GM19023 (cell line): ENCODE results near the gene SLC26A1.
"Not testable (repeated sequence)": the region's sequence is repeated elsewhere in the genome, so short reads cannot be mapped to it uniquely, and the experiment has no call there.

Source experiments
- ATAC-seq: cut with Tn5 transposase; IDR thresholded peaks from one replicate; pipeline ENCODE4 v1.9.1; 2021; ENCODE audit warnings: mild to moderate bottlenecking, moderate library complexity; ENCODE audit not compliant: unreplicated experiment

Gene SLC26A1

DNA sequence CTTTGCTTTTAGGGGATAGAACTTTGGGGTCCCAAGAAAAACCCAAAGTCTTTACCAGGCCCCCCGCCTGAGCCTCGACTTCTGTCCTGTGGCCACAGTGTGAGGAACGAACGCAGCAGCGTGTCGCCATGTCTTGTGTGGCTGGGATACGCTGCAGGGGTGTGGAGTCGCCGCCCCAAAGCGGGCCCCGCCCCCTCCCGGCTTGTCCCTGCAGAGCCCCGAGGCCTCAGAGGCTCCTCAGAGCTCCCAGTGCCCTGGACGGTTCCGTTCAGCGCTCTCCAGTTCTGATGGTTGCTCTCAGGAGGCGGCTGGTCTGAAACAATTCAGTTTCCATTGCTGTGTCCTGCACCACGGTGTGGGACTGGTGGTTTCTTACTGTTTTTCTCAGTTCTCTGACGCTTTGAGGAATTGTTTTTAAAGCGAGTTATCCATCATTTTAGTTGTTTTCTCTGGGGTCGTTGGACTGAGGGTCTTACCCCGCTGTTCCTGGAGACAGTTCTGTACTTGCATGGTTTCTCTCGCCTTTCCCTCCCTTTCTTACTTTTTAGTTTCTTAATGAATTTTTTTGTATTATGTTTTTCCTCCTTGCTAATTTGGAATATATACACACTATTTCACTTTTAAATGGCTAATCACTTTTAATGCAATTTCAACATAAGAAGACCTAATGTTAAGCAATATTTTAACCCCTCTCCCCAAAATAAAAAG, 7.9 kb downstream of the SLC26A1 start:
- no peak for ATAC-seq

DNA sequence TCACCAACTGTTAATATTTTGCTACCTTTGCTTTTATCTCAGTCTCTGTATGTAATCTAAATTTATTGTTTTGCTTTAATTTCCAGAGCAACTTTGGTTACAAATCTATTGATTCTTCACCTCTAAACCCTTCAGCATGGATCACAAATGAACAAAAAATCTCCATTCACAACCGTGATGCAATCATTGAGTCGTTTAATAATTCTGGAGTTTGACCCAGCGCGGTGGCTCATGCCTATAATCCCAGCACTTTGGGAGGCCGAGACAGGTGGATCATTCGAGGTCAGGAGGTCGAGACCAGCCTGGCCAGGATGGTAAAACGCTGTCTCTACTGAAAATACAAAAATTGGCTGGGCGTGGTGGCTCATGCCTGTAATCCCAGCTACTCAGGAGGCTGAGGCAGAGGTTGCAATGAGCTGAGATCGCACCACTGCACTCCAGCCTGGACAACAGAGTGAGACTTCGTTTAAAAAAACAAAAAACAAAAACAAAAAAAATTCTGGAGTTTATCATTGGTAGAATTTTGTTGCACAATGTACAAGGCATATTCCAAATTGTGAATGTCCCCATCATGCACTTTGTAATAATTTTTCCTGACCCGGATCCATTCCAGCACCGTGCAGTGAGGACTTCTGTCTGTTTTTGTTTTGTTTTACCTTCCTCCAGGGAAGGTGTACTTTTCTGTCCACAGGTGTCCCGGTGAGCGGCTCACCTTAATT, 8.7 kb downstream of the SLC26A1 start:
- ATAC-seq, result no peak

DNA sequence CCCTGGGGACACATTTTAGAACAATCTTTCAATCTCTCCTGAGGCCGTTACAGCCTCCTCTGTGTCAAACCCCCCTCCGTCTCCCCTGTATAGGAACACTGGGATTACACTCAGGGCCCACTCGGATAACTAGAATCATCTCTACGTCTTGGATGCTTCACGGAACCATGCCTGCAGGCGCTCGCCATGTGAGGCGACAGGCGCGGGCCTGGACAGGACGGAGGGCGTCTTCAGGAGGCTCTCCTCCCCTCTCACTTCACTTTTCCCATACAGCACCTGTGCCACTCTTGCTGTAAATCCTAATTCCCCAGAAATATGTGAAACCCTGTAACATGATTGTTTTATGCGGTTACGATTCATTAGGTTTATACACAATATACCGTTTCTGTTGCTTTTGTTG, 10.4 kb downstream of the SLC26A1 start:
- no peak for ATAC-seq

DNA sequence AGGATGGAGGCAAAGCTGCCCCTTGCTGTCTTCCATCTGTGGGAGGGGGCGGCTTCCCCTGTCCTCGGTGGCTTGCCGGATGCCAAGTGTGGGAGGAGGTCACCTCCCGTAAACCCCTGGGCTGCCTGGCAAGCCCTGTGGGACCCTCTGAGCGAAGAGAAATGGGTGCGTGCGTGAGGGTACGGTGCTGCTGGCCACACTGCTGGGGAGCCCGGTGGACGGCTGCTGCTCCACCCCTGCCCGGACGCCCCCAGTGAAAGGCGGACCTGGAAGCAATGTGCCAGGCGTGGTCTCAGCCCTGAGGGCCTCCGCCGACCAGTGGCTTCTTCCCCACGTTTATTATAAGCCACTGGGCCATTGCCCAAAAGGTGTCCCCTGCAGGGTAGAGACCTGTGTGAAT, 10.9 kb downstream of the SLC26A1 start:
- no peak for ATAC-seq

DNA sequence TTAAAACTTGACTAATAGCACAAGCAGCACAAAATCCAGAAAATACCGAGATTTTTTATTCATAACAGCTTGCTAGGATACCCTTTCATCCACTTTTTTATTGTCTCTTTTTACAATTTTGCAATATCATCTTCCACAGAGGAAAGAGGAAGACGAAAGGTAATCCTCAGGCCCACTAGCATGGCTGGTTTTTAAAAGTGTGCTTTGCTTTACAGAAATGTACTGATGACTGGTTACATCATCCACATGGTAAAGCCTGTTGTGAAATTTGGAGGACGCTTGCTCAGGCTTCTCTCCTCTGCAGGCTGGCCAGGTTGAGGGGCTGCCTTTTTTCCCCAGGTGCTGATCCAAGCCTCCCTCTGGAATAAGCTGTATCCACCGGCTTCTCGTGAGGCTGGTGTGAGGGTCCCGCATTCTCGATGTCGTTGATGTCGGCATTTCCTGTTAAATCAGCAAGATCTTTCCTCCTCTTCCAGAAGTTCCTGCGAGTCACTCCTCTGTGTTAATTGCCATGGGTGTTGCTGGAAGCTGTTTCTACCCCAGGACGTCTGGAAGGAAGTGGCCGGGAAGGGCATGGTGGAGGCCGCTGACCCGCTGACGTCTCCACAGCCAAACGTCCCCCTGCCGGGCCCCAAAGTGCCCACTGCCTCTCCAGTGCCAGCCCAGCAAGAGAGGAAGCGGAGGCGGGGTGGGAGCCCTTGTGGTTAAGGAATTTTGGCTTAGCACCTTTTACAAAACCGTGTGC, 14.1 kb downstream of the SLC26A1 start:
- ATAC-seq, result no peak

DNA sequence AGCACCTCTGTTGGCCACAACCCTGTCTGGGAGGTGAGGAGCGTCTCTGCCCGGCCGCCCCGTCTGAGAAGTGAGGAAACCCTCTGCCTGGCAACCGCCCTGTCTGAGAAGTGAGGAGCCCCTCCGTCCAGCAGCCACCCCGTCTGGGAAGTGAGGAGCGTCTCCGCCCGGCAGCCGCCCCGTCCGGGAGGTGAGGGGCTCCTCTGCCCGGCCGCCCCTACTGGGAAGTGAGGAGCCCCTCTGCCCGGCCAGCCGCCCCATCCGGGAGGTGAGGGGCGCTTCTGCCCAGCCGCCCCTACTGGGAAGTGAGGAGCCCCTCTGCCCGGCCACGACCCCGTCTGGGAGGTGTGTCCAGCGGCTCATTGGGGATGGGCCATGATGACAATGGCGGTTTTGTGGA, 17.2 kb downstream of the SLC26A1 start:
- ATAC-seq, result not testable (repeated sequence)

DNA sequence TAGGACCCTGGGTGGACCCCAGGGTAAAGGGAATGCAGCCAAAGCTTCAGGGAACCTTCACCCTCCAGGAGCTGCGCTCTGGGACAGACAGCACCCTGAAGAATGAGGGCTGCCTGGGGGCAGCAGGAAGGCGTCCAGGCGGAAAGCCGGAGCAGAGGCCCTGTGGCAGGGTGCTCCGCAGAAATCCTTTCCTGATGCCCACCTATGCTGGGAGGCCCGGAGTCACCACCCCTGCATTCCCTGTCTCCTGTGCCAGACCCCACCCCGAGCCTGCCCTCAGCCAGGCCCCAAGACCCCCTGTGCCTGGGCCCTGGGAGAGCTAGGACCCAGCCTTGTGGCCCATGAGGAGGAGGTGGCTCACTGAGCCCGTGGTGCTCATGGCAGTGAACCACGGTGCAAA, 18.5 kb downstream of the SLC26A1 start:
- ATAC-seq, result no peak

DNA sequence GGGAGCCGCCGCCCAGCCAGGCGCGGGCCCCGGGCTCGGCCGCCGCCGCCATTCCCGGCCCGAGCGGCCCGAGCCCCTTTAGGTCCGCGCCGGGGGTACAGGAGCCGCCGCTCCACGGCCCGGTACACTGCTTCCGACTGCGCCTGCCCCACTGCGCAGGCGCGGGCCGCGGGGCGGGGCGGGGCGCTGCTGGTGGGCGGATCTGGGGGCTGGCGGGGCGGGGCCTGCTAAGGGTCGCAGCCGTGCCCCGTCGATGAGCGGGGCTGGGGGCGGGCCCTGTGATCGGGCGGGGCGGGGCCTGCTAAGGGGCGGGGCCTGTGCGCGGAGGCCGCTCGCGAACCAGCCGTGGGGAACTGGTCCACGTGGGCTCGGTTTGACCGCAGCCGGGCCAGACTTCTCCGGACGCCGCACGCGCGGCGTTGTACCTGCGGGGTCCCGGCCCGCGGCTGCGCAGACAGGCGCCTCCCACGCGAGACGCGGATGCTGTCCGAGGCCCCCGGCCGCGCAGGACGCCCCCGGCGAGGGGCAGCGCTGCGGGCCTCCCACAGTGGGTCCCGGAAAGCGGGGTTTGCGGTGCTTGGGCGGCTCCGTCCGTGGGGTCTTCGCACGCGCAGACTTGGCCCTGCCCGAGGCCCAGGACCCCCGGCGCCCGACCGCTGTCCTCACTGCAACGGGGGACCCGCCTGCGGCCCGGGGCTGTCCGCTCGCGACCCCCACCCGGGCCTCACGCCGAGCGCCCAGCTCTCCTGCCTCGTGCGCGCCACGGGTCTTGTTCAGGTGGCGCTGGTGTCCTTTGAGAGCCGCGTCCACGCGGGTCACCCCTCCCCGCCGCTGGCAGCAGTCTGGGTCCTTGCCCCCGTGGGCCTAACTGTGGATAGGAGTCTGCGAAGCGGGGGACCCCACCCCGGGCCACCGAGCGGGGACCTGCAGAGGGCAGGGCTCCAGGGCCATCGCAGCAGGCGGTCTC, 19.5 kb downstream of the SLC26A1 start, which contains the start of gene DGKQ:
Gene DGKQ, minus strand, starts transcription at position 139 of the 967 bp plus-strand sequence. Its CDS starts 87 bp downstream, at position 52.
- peak; percentile 60 for ATAC-seq

DNA sequence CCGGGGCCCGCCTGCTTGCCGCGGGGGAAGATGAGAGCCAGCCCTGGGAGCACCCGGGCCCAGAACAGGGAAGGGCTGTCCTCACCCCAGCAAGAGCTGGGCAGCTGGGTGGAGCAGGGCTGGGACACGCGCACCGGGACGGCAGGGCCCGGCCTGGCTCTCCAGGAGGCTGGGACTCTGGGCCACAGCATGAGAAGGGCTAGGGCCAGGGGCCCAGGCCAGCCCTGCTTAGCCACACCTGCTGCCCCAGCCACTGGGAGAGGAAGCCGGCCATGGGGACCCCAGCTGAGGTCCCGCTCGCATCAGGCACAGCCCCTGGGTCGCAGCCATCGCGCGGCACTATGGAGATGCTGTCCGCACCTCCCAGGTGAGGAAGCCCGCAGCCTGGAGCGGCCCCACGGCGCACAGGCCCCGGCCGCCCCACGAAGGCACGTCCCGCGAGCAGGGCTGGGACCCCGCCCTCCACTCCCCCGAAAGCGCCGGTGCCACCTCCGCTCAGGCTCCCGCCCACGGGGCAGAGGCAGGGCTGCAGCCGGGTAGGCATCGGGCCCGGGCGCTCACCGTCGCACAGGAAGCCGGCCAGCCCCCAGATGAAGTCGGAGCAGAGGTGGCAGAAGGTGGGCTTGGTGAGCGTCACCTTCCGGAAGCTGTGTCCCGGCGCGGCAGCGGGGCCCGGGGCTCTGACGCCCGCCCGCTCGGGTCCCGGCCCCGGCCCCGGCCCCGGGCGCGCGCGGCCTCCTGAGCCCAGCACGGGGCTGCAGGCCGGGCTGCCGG, 20.4 kb downstream of the SLC26A1 start:
- peak; percentile 47 for ATAC-seq

DNA sequence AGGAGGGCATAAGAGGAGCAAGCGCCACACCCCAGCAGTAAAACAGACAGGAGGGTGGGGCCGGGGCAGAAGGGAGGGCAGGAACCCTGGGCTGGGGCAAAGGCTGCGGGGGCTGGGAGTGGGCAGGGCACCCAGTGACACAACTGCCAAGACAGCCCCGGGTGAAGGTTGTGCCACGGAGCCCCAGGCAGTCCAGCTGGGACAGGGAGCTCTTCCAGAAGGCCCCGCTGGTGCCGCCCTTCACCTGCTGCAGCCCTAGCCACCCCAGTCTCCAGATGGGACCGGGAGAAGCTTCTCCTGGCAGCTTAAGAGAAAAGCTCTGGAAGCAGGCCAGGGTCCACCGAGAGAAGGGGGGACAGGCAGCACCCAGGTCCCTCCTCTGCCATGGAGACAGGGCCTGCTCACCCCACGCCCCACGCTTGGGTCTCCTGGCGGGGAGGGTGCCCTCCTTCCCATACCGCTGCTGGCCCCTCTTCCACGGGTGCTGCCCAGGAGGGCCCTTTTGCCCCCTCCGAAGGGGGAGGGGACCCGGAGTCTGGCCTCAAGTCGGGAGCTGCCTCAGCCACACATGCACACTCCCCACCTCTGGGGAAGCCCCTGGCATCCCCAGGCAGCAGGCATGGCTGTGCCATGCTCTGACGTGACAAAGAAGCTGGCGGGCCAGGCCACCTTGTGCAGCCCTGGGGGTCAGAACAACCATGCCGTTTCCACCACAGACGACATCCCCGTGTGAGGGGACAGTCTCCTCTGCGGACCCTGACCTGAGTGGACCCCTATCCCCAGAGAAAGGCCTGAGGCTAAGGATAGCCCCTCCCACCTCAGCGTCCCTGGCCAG, 21.3 kb downstream of the SLC26A1 start:
- no peak for ATAC-seq

DNA sequence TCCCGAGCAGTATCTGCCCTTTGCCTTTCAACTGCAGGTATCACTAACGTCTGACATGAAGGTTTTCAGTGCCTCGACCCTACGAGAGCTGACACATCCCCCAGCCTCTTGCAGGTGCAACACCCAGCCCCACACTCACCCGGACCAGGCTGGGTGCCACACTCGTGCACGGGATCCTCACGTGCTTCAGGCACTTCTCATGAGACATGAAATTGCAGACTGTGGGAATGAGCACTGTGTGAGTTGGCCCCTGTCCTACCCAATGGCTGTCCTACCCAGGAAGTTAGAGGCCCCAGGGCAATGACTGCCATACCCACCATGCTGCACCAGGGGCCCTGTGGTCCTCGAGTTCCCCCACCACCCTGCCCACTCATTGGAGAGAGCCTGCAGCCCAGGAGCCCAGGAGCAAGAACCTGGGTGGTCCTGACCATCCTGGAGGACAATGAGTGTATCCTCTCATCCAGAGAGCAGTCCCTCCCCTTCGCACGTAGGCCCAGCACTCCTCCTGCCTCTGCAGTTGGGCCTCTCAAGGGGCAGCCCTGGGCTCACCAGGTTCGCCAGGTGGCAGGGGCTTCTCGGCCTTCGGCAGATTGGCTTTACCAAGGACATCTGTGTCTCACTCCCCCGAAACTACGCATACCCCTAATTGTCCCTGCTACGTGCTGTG, 22.2 kb downstream of the SLC26A1 start:
- no peak for ATAC-seq

DNA sequence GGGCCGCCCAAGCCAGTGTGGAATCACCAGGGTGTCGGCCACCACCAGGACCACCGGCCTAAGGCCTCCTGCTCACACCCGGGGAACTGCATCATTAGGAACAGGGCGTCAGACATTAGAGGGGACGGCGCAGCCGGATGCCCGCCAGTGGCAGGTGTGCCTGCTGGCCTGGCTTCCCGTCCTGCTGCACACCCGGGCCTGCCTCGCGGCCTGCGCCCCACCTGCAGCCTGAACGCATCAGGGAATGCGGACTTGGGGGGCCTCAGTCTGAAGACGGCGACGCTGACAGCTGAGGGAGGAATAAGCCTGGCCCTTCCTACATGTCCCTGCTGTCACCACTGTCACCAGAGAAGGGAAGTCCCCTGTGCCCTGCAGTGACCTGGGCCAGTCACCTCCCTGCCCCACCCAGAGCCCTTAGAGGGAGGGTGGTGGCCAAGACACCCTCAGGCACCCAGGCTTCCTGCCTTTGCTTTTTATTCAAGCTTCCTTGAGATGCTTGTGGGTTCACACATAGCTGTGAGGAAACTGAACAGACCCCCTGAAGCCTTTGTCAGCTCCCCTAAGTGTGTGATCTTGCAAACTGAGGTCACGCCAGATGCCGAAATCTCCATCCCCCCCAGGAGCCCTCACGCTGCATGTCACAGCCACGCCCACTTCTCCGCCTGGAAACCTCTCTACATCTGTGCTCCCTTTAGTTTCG, 23.0 kb downstream of the SLC26A1 start:
- ATAC-seq, result no peak

DNA sequence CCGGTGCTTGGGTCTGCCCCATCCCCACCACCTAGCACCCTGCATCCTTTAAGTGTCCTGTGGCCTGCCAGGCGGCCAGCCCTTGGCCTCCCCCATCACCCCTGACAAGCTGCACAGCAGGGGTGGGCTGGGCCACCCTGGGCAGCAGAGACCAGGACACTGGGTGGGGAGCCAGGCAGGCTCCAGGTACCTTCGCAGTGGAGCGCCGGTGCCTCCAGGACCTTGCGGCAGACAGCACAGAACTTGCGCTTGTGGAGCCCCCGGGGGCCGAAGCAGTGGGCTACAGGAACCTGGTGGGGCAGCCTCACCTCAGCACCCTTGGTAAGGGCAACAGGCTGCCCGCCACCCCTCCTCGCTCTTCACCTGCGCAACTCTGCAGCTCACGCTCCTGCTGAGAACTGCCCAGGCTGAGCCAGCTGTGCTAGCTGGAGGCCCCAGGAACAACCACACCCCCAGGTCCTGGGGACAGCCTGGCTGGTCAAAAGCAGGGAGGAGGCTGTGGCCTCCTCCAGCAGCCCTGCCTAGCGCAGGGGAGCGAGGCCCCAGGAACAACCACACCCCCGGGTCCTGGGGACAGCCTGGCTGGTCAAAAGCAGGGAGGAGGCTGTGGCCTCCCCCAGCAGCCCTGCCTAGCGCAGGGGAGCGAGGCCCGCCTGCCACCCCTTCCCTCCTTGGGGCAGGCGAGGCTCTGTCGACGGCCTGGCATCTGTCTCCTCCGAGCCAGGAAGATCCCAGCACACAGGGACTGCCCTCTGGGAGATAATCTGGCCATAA, 24.4 kb downstream of the SLC26A1 start:
- no peak for ATAC-seq

DNA sequence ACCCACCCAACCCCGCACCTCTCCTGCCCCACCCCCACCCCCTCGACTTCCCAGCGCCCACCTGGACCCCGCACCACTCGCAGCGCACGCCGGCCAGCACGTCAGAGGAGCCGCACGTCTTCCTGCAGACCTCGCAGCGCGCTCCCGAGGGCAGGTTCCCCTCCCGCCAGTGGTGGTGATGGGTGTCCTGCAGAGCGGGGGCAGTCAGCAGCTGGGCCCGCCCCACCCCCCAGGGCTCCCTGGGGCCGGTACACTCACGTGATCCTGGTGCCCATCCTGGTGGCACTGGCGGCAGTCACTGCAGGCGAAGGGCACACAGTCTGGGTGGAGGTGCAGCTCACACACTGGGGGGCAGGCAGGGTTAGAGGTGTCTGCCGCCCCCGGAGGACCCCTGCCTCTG, 25.0 kb downstream of the SLC26A1 start:
- ATAC-seq, result no peak

DNA sequence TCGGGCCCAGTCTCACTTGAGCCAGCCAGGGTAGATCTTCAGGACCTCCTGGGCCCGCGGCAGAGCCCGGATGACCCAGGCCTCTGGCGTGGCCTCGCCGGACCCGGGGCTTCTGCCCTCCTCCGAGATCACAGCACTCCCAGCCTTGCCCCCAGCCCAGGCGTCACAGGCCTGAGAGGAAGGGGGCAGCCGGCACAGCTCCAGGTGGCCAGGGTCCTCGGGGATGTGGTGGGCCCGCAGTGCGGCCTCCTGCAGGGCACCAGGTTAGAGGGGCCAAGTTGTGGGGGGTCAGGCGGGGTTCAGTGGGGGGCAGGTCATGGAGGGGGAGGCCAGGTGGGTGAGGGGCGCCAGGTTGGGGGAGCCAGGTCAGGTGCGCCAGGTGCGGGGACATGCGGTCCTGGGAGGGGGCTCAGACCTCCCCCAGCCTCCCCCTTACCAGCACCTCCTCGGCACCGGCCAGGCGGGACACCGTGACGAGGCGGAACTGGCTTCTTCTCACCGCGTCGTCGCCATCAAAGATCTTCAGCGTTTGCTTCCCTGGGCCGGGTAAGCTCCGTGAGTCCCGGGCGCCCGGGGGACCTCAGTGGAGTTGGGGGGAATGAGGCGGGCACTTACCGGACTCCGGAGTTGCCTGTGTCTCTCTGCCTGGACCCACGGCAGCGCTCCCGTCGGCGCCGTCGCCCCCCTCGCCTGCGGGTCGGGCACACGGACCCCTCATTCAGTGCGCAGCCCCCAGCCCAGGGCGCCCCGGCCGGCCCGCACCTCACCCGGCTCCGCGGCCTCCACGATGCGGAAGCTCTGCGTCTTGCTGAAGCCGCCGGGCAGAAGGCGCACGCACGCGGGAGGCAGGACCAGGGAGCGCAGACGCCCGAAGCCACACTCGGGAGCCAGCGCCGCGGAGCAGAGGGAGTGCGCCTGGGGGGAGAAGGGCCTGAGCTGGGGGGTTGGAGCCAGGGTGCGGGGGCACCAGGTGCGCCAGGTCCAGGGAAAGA, 25.8 kb downstream of the SLC26A1 start:
- ATAC-seq, result no peak
